Endothelial cell of umbilical vein (primary cell): Measurements from ENCODE around the gene BCL2L13. TPM values are rescaled to one million over a fixed set of nuclear protein-coding genes. Genes with fewer than 3 reads are reported as not detected.

ENCODE experiments used
- BruUV-seq: library from RNA; stranded (reverse); fragments of 400-500 nt; replicated peaks from 2 replicates; lab custom pipeline; 2021; lab: Mats Ljungman, UMichigan
- CTCF ChIA-PET: fragments of 300-600, 350-600 bp; sonication (Branson Sonifier 250); formaldehyde crosslinking; loops from one replicate; lab custom pipeline; 2021; ENCODE audit warnings: antibody characterized with exemption, inconsistent platforms; lab: Charles Lee
- POLR2A ChIA-PET: fragments of 300-600, 350-600 bp; sonication (Branson Sonifier 250); formaldehyde crosslinking; loops from one replicate; lab custom pipeline; 2021; ENCODE audit warnings: antibody characterized with exemption, inconsistent platforms; lab: Charles Lee
- DNase-seq: peaks from one replicate; pipeline ENCODE4 v3.0.0-alpha.2; 2011; ENCODE audit warnings: low read depth, low spot score
- FAIRE-seq: peaks from 2 replicates; lab custom pipeline; 2011; peaks lifted over from hg19 to GRCh38; lab: Jason Lieb, UNC
- H2AFZ ChIP-seq: 2 replicates; pipeline ENCODE4 v1.6.0; 2012; ENCODE audit warnings: low read depth, low read length, control low read depth, inconsistent platforms
- H3K27ac ChIP-seq: 2 replicates; pipeline ENCODE4 v1.5.1; 2011; ENCODE audit warnings: low read depth, mild to moderate bottlenecking, control low read depth, low read length, moderate library complexity; ENCODE audit not compliant: insufficient read depth
- H3K27me3 ChIP-seq, 2 experiments: 2 replicates each; pipeline versions ENCODE4 v1.6.0 to v1.6.1; 2011; ENCODE audit warnings: low read length in 2 of 2, mixed read lengths in 1 of 2; ENCODE audit not compliant: control insufficient read depth in 2 of 2, insufficient read depth in 2 of 2
- H3K36me3 ChIP-seq, 2 experiments: 2 replicates in 1 of 2; 3 replicates in 1 of 2; pipeline ENCODE4 v1.5.1; 2011; ENCODE audit warnings: low read length in 2 of 2, mild to moderate bottlenecking in 1 of 2, moderate library complexity in 1 of 2; ENCODE audit not compliant: control insufficient read depth in 2 of 2, insufficient read depth in 2 of 2; ENCODE audit errors: extremely low read depth in 1 of 2
- H3K4me1 ChIP-seq: 3 replicates; pipeline ENCODE4 v1.5.1; 2011; ENCODE audit warnings: mild to moderate bottlenecking, low read length; ENCODE audit not compliant: control insufficient read depth, insufficient read depth; ENCODE audit errors: extremely low read depth
- H3K4me2 ChIP-seq: 2 replicates; pipeline ENCODE4 v1.6.1; 2011; ENCODE audit warnings: low read length, control low read depth, mixed read lengths; ENCODE audit not compliant: insufficient read depth
- H3K4me3 ChIP-seq, 3 experiments: fragments of 200-600 bp in 1 of 3; sonication (generic), shearing (Covaris generic) in 1 of 3; replicated peaks in 1 of 3; 2 replicates each; pipeline ENCODE4 v1.5.1; 2011 to 2016; ENCODE audit warnings: control low read depth in 3 of 3, low read length in 3 of 3, mild to moderate bottlenecking in 2 of 3, inconsistent platforms in 1 of 3, low read depth in 1 of 3, moderate library complexity in 1 of 3; ENCODE audit not compliant: insufficient read depth in 1 of 3
- H3K79me2 ChIP-seq: 2 replicates; pipeline ENCODE4 v1.6.0; 2012; ENCODE audit warnings: low read length, inconsistent platforms; ENCODE audit not compliant: control insufficient read depth, insufficient read depth
- H3K9ac ChIP-seq: replicated peaks from 2 replicates; pipeline ENCODE3; 2011; ENCODE audit warnings: low read length, control low read depth; ENCODE audit not compliant: insufficient read depth; ENCODE audit errors: extremely low read depth
- H3K9me1 ChIP-seq: replicated peaks from 3 replicates; pipeline ENCODE4 v1.6.0; 2011; ENCODE audit warnings: mild to moderate bottlenecking, low read length; ENCODE audit not compliant: control insufficient read depth, insufficient read depth; ENCODE audit errors: extremely low read depth
- H3K9me3 ChIP-seq: replicated peaks from 2 replicates; pipeline ENCODE4 v1.5.1; 2012; ENCODE audit warnings: low read length, inconsistent platforms; ENCODE audit not compliant: control insufficient read depth, insufficient read depth
- H4K20me1 ChIP-seq: replicated peaks from 2 replicates; pipeline ENCODE3; 2011; ENCODE audit warnings: mild to moderate bottlenecking, low read length; ENCODE audit not compliant: control insufficient read depth, insufficient read depth; ENCODE audit errors: extremely low read depth
- EZH2 ChIP-seq: IDR thresholded peaks from 2 replicates; pipeline ENCODE4 v1.6.1; 2012; ENCODE audit warnings: borderline replicate concordance, low read depth, mild to moderate bottlenecking, moderate library complexity, low read length, inconsistent platforms; ENCODE audit not compliant: severe bottlenecking
- FOS ChIP-seq: IDR thresholded peaks from 2 replicates; pipeline ENCODE4 v1.6.1; 2011; ENCODE audit warnings: mild to moderate bottlenecking, low read length, moderate library complexity, borderline replicate concordance; ENCODE audit not compliant: insufficient read depth
- GATA2 ChIP-seq: IDR thresholded peaks from 2 replicates; pipeline ENCODE4 v1.7.0; 2011; ENCODE audit warnings: low read depth, mild to moderate bottlenecking, moderate library complexity, mixed read lengths, low read length; ENCODE audit not compliant: insufficient read length, insufficient read depth
- MAX ChIP-seq: IDR thresholded peaks from 2 replicates; pipeline ENCODE4 v1.6.1; 2011; ENCODE audit not compliant: insufficient read depth, insufficient read length
- MYC ChIP-seq: IDR thresholded peaks from one replicate; pipeline ENCODE4 v1.6.1; 2011; ENCODE audit warnings: mild to moderate bottlenecking, low read depth, low read length
- POLR2A ChIP-seq: IDR thresholded peaks from 2 replicates; pipeline ENCODE4 v1.6.1; 2012; ENCODE audit warnings: low read depth, mild to moderate bottlenecking, control low read depth, low read length
- dilution Hi-C: fragments of 300-500 bp; cut with MboI; formaldehyde crosslinking; loops from one replicate; pipeline ENCODE4 v1.15.0; 2019; ENCODE audit warnings: low sequenced_read_pairs; ENCODE audit not compliant: extremely low pct_ligation_motif_present
- intact Hi-C: fragments of 100-400 bp; cut with micrococcal nuclease; formaldehyde crosslinking; loops from one replicate; pipeline ENCODE4 v1.10.0; 2022
- polyA plus RNA-seq, 4 experiments: library from polyadenylated mRNA; depleted of rRNA in 3 of 4; stranded (reverse) in 3 of 4; unstranded in 1 of 4; fragments of >200 nt; gene quantifications; 2 replicates each; pipeline versions ENCODE4 v1.2.1 to v1.2.3, GENCODE V29; 2011 to 2012; ENCODE audit warnings: missing spikeins in 1 of 4
- total RNA-seq: library from RNA; stranded (reverse); gene quantifications from 2 replicates; pipeline ENCODE4 v1.2.3, GENCODE V29; 2021

BCL2L13 gene
- total and polyA plus RNA-seq, 2 donors (not counting 3 experiments of a cell fraction or from before 2014, with no cell fraction given) = 28.1 to 36.2 TPM

DNA sequence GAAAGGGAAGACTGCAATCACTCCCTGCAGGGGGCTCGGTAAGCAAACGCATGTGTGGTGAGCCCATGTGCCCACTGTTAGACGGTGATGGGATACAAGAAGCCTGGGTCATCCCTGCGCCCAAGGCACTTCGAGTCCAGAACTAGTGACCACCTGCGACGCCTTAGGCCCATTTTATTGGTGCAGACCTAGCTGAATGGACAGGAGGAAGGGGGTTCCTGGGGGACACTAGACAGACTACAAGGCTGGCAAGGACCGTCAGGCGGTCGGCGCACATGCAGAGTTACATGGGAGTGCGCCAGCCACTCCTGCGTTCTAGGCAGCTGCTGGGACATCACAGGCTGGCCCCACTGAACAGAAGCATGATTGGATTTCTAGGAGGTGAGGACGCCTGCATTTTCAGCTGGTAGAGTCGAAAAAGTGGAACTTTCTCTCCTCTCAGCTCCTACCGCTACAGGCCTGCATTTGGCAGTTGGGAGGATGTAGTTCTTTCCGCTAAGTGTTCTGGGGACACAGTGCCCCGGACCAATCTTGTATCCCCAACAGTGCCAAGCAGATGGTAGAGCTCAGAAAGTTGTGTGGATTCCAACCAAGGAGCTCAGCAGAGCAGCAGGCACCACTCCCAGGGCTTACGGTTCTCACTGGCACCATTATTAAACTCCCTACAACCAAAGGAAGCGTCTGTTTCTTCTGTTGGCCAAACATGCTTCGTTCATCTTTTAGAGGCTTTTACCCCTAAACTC is 100.0 kb downstream of the BCL2L13 start:
- DNase-seq (no peak), FAIRE-seq (no peak)
- no TSS peak for BruUV-seq
- Histone ChIP-seq H3K36me3 (peaks cover 2 to 13% of the 10 kb centered on the region in 2 experiments), H3K4me1 (peaks cover 8% of the 10 kb centered on the region), H3K27me3 (no peaks in the 10 kb centered on the region), H3K4me2 (no peak overlapping the region), H3K27ac (no peak overlapping the region), H3K9me3 (no peaks in the 10 kb centered on the region), H4K20me1 (no peaks in the 10 kb centered on the region), H3K79me2 (no peaks in the 10 kb centered on the region), H3K9ac (no peak overlapping the region), H2AFZ (no peak overlapping the region), H3K4me3 (no peak overlapping the region), H3K9me1 (no peaks in the 10 kb centered on the region)
- dilution Hi-C loops = no loop called here
- CTCF ChIA-PET = interaction anchor here (1.1 to 2.2 kb wide), 4 partner anchors 35 to 338 kb away, joined by 3 to 9 read pairs (median 4); no protein-coding TSS in a partner anchor
- POLR2A ChIA-PET = no interaction called here
- TF ChIP-seq FOS (no peak), POLR2A (no peak), EZH2 (no peak), GATA2 (no peak), MYC (no peak), MAX (no peak)
- intact Hi-C loops = no loop called here
